COR-L47 (cell line): Measurements from ENCODE around the gene TSKU.
"Not testable (repeated sequence)": the region's sequence is repeated elsewhere in the genome, so short reads cannot be mapped to it uniquely, and the experiment has no call there.

Experiments used
- DNase-seq: peaks from one replicate; lab custom pipeline; 2025; lab: John Stamatoyannopoulos, UW

TSKU gene

GRCh38 chr11:76801736-76802135 lies 18.6 kb downstream of the TSKU start:
- DNase-seq = no peak

- DNase-seq = no peak
Observed at GRCh38 chr11:76802151-76802550, 19.0 kb downstream of the TSKU start.

GRCh38 chr11:76802621-76803020 lies 19.5 kb downstream of the TSKU start:
- no peak for DNase-seq

DNA sequence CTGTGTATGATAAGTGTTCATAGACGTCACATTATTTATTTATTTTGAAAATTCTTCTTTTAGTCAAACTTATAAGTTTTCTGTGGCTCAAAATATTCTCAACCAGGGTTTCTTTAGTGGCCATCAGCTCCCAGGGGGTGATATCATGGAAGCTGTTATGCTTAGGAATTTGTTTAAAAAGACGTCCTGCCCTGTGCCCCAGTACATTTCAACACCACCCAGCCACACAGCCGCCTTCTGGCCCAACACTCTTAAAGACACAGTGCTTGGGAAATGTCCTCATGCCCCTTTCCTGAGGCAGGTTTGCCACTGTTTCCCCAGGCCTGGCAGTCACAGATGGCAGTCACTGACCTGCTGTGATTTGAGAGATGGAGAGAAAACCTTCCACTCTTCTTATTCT lies 19.9 kb downstream of the TSKU start:
- no peak for DNase-seq

GRCh38 chr11:76803811-76804600 lies 20.9 kb downstream of the TSKU start:
- DNase-seq = no peak

- DNase-seq = no peak
Observed at GRCh38 chr11:76805206-76805913, 22.2 kb downstream of the TSKU start.

- DNase-seq = no peak
Observed at GRCh38 chr11:76806131-76806530, 23.0 kb downstream of the TSKU start.

- no peak for DNase-seq
Observed at GRCh38 chr11:76806608-76807205, 23.6 kb downstream of the TSKU start.

GRCh38 chr11:76807206-76807875 lies 24.2 kb downstream of the TSKU start:
- DNase-seq = peak; percentile 63

- no peak for DNase-seq
Observed at GRCh38 chr11:76808171-76808570, 25.0 kb downstream of the TSKU start.

- DNase-seq = no peak
Observed at GRCh38 chr11:76808996-76809395, 25.8 kb downstream of the TSKU start.

GRCh38 chr11:76810151-76810853 lies 27.1 kb downstream of the TSKU start:
- no peak for DNase-seq

- DNase-seq = no peak
Observed at GRCh38 chr11:76811259-76811658, 28.1 kb downstream of the TSKU start.

DNA sequence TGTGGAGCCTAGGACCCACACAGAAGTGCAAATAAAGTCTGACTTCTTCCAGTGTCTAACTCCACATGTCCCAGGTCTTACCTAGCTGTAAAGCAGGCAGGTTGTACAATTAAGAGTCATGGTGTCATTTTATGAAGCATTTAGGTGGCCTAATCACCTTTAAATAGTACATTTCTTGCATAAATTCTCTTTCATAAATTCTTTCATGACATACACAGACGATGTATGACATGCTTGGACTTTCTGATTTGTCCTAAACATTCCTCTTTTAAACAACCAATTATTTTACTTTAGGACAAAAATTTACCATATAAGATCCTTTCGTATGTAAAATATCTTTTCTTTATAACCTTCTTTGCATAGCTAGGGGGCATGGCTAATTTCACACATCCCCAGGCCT lies 31.3 kb downstream of the TSKU start:
- DNase-seq = no peak

DNA sequence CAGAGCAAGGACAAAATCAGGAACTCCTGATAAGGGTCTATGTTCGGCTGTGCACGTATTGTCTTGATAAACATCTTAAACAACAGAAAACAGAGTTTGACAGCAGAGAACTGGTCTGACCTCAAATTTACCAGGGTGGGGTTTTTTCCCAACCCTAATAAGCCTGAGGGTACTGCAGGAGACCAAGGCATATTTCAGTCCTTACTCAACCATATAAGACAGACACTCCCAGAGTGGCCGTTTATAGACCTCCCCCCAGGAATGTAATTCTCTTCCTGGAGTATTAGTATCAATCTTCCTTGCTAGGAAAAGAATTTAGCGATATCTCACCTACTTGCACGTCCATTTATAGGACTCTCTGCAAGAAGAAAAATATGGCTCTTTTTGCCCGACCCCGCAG lies 32.5 kb downstream of the TSKU start:
- DNase-seq = not testable (repeated sequence)

DNA sequence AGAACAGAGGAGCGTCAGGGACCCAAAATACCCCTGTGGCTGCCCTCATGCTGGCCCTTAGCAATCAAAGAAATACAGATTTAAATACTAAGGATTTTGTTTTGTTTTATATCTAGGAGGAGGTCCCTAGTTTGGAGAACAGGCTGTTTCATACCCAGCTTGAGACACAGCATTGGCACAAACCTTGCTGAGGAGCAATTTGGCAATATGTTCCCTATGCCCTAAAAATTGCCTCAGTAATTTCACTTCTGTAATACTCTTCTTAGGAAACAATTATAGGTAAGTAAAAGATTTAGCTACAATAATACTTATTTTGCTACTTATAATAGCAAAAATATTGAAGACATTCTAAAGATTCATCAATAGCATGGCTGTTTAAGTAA lies 37.0 kb downstream of the TSKU start:
- no peak for DNase-seq

GRCh38 chr11:76821396-76821795 lies 38.2 kb downstream of the TSKU start:
- not testable (repeated sequence) for DNase-seq

DNA sequence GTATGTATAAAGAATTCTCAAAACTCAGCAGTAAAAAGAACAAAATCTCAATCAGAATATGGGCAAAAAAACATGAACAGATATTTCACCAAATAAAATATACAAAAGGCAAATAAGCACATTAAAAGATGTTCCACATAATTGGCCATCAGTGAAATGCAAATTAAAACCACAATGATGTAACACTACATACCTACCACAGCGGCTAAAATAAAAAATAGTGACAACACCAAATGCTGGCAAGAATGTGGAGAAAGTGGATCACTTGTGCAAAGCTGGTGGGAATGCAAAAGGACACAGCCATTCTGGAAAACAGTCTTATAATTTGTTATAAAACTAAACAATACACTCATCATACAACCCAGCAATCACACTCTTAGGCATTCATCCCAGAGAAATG lies 39.2 kb downstream of the TSKU start:
- DNase-seq = no peak

GRCh38 chr11:76823481-76824028 lies 40.4 kb downstream of the TSKU start:
- no peak for DNase-seq

GRCh38 chr11:76824083-76824939 lies 41.2 kb downstream of the TSKU start:
- no peak for DNase-seq
